ENCODE data around the gene MORF4L2.

The MORF4L2 gene, protein sequence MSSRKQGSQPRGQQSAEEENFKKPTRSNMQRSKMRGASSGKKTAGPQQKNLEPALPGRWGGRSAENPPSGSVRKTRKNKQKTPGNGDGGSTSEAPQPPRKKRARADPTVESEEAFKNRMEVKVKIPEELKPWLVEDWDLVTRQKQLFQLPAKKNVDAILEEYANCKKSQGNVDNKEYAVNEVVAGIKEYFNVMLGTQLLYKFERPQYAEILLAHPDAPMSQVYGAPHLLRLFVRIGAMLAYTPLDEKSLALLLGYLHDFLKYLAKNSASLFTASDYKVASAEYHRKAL

GRCh38 chrX:103686199-103687072, at the start of gene MORF4L2:
TSS of gene MORF4L2 (minus strand) at chrX:103686699. CDS start at chrX:103677027, 9,672 bp downstream.
- H3K36me3 ChIP-seq (ENCODE audit: control insufficient read depth, insufficient read depth, low read length): peaks cover 37% of the 10 kb centered on the region
- H3K9me3 ChIP-seq (ENCODE audit: control insufficient read depth, insufficient read depth, low read length): no peaks in the 10 kb centered on the region
- H3K4me1 ChIP-seq (ENCODE audit: control insufficient read depth, insufficient read depth, low read length): peaks cover 5% of the 10 kb centered on the region; the same call in 1 of the 2 replicates
- H3K9ac ChIP-seq (ENCODE audit: low read depth, low read length): peak within 1 kb of the TSS; percentile 95
- no peaks in the 10 kb centered on the region for H3K27me3 ChIP-seq (ENCODE audit: control insufficient read depth, insufficient read depth, low read length)
- H3K27ac ChIP-seq (ENCODE audit: low read depth, low read length): peak within 1 kb of the TSS; percentile 98
- H3K4me3 ChIP-seq (ENCODE audit: low read depth, low read length): peak within 1 kb of the TSS; percentile 89

GRCh38 chrX:103734125-103734760, 47.7 kb upstream of the MORF4L2 start:
- Histone ChIP-seq H3K4me3 (ENCODE audit: low read depth, low read length) (no peak overlapping the region), H3K27ac (ENCODE audit: low read depth, low read length) (no peak overlapping the region), H3K4me1 (ENCODE audit: control insufficient read depth, insufficient read depth, low read length) (peaks cover 25% of the 10 kb centered on the region), H3K36me3 (ENCODE audit: control insufficient read depth, insufficient read depth, low read length) (no peaks in the 10 kb centered on the region), H3K9me3 (ENCODE audit: control insufficient read depth, insufficient read depth, low read length) (no peaks in the 10 kb centered on the region), H3K9ac (ENCODE audit: low read depth, low read length) (no peak overlapping the region), H3K27me3 (ENCODE audit: control insufficient read depth, insufficient read depth, low read length) (peaks cover 19% of the 10 kb centered on the region; the same call in 1 of the 2 replicates)

DNA sequence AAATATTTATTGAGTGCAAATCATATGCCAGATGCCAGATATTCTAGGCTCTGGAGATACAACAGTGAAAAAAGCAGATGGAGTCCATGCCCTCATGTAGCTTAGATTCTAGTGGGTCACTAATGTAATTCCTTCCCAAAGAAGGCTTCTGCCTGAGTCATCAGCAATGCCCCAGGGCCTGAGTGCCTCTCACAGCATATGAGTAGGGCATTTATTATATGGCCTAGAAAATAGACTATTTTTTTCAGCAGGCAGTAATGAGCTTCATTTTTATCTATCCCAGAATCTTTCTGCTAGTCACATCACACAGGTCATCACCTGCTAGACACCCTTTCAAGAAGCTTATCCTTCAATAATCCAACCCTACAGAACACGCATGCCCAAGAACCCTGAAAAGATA, 46.5 kb upstream of the MORF4L2 start:
- Histone ChIP-seq H3K27me3 (ENCODE audit: control insufficient read depth, insufficient read depth, low read length) (peaks cover 22% of the 10 kb centered on the region), H3K27ac (ENCODE audit: low read depth, low read length) (no peak overlapping the region), H3K4me1 (ENCODE audit: control insufficient read depth, insufficient read depth, low read length) (peaks cover 37% of the 10 kb centered on the region), H3K9ac (ENCODE audit: low read depth, low read length) (no peak overlapping the region), H3K36me3 (ENCODE audit: control insufficient read depth, insufficient read depth, low read length) (no peaks in the 10 kb centered on the region), H3K9me3 (ENCODE audit: control insufficient read depth, insufficient read depth, low read length) (no peaks in the 10 kb centered on the region), H3K4me3 (ENCODE audit: low read depth, low read length) (no peak overlapping the region)

- Histone ChIP-seq H3K9ac (ENCODE audit: low read depth, low read length) (no peak overlapping the region), H3K4me1 (ENCODE audit: control insufficient read depth, insufficient read depth, low read length) (peaks cover 51% of the 10 kb centered on the region), H3K27me3 (ENCODE audit: control insufficient read depth, insufficient read depth, low read length) (peaks cover 19% of the 10 kb centered on the region; the same call in 1 of the 2 replicates), H3K36me3 (ENCODE audit: control insufficient read depth, insufficient read depth, low read length) (no peaks in the 10 kb centered on the region), H3K4me3 (ENCODE audit: low read depth, low read length) (no peak overlapping the region; the same call in 1 of the 2 replicates), H3K27ac (ENCODE audit: low read depth, low read length) (peak overlapping the region; percentile 43), H3K9me3 (ENCODE audit: control insufficient read depth, insufficient read depth, low read length) (no peaks in the 10 kb centered on the region)
Observed at GRCh38 chrX:103730796-103731493, 44.4 kb upstream of the MORF4L2 start.

DNA sequence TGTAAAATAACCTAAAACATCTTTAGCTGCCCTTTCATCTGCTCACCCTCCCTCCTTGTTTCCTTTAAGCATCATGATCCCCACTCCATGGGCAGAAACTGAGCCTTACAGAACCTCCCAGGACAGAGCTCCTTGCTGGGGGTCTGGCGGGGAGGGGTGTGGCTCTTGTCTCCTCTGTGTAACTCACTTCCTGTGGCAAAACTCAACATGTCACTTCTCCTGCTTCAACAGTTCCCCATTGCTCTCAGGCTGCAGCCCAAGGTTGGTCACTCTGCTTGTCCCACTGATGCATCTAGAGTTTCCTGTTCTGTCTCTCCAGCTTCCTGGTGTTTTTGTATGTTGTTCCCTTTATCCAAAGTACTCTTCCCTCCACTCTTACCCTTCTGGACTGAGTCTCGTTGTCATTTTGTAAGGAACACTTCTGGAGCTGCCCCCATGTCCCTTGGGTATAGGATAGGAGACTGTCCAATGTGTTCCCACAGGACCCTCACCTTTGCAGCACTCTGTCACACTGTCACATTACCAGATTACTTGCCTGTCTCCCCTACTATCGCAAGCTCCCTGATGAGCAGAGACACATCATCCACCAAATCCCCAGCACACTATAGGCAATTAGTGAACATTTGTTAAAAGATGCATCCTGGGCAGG, 43.8 kb upstream of the MORF4L2 start:
- peak overlapping the region; percentile 43 for H3K27ac ChIP-seq (ENCODE audit: low read depth, low read length)
- H3K4me1 ChIP-seq (ENCODE audit: control insufficient read depth, insufficient read depth, low read length): peaks cover 51% of the 10 kb centered on the region
- H3K4me3 ChIP-seq (ENCODE audit: low read depth, low read length): no peak overlapping the region; the same call in 1 of the 2 replicates
- H3K9me3 ChIP-seq (ENCODE audit: control insufficient read depth, insufficient read depth, low read length): no peaks in the 10 kb centered on the region
- H3K9ac ChIP-seq (ENCODE audit: low read depth, low read length): no peak overlapping the region
- no peaks in the 10 kb centered on the region for H3K36me3 ChIP-seq (ENCODE audit: control insufficient read depth, insufficient read depth, low read length)
- peaks cover 22% of the 10 kb centered on the region; the same call in 1 of the 2 replicates for H3K27me3 ChIP-seq (ENCODE audit: control insufficient read depth, insufficient read depth, low read length)

DNA sequence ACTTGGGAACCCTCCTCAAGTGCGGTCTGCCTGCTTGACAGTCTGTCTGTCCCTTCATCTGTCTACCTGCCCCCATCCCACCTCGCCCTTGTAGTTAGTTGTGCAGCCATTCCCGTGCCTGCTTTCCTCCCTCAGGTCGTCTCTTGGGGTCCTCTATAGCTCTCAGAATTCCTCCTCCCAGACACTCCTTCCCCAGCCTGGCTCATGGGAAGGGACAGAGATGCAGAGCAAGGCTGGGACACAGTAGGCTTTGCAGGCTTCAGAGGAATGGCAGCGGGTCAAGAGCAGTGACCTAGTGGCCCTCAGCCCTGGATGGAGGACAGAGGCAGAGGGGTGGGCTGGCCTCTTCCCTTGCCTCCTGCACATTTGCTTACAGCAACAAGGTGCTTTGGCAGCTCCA, 42.5 kb upstream of the MORF4L2 start:
- H3K9me3 ChIP-seq (ENCODE audit: control insufficient read depth, insufficient read depth, low read length): no peaks in the 10 kb centered on the region
- H3K27me3 ChIP-seq (ENCODE audit: control insufficient read depth, insufficient read depth, low read length): peaks cover 22% of the 10 kb centered on the region; the same call in 1 of the 2 replicates
- no peaks in the 10 kb centered on the region for H3K36me3 ChIP-seq (ENCODE audit: control insufficient read depth, insufficient read depth, low read length)
- peaks cover 51% of the 10 kb centered on the region for H3K4me1 ChIP-seq (ENCODE audit: control insufficient read depth, insufficient read depth, low read length)
- no peak overlapping the region for H3K4me3 ChIP-seq (ENCODE audit: low read depth, low read length)
- no peak overlapping the region for H3K9ac ChIP-seq (ENCODE audit: low read depth, low read length)
- no peak overlapping the region for H3K27ac ChIP-seq (ENCODE audit: low read depth, low read length)

GRCh38 chrX:103727115-103727514, 40.6 kb upstream of the MORF4L2 start:
- Histone ChIP-seq H3K27ac (ENCODE audit: low read depth, low read length) (no peak overlapping the region), H3K4me3 (ENCODE audit: low read depth, low read length) (no peak overlapping the region), H3K36me3 (ENCODE audit: control insufficient read depth, insufficient read depth, low read length) (no peaks in the 10 kb centered on the region), H3K27me3 (ENCODE audit: control insufficient read depth, insufficient read depth, low read length) (peaks cover 26% of the 10 kb centered on the region; the same call in 1 of the 2 replicates), H3K9me3 (ENCODE audit: control insufficient read depth, insufficient read depth, low read length) (no peaks in the 10 kb centered on the region), H3K4me1 (ENCODE audit: control insufficient read depth, insufficient read depth, low read length) (peaks cover 51% of the 10 kb centered on the region), H3K9ac (ENCODE audit: low read depth, low read length) (no peak overlapping the region)

DNA sequence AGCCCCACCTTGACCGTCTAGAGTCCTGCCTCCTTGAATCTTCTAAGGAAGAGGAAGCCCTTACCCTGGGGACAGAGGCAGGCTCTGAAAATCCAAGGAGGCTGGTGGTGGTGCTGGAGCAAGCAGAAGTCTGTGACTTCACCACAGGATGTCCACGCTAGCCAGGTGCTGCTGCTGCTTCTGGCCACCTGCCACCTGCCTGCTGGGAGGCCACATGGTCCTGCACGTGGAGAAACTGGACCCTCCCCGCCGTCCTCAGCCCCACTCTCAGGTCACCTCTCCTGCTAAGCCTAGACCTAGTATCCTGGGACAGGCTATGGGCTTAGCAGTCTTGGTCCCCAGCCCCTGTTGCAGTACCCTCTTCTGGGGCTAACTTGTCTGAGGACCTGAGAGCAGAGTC, 40.0 kb upstream of the MORF4L2 start:
- Histone ChIP-seq H3K27ac (ENCODE audit: low read depth, low read length) (no peak overlapping the region), H3K36me3 (ENCODE audit: control insufficient read depth, insufficient read depth, low read length) (no peaks in the 10 kb centered on the region), H3K9ac (ENCODE audit: low read depth, low read length) (no peak overlapping the region), H3K9me3 (ENCODE audit: control insufficient read depth, insufficient read depth, low read length) (no peaks in the 10 kb centered on the region), H3K27me3 (ENCODE audit: control insufficient read depth, insufficient read depth, low read length) (peaks cover 26% of the 10 kb centered on the region; the same call in 1 of the 2 replicates), H3K4me1 (ENCODE audit: control insufficient read depth, insufficient read depth, low read length) (peaks cover 49% of the 10 kb centered on the region), H3K4me3 (ENCODE audit: low read depth, low read length) (no peak overlapping the region)

DNA sequence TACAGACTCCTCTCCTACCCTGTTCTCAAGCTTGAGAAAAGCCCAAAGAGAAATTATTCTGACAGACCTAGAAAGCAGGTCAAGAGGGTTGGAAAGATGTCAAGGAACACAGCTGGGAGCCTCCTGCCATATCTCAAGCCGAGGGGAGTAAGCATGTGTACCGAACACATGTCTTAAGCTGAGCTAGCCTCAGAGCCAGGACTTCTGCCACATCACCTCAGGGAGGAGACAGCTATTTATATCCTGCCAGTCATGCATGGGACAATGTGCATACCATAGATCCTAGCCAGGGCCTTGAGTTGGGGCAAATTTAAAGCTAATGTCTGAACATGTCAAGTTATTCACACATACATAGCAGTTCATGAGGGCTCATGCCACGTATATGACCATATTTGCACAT, 36.0 kb upstream of the MORF4L2 start:
- Histone ChIP-seq H3K9ac (ENCODE audit: low read depth, low read length) (no peak overlapping the region), H3K36me3 (ENCODE audit: control insufficient read depth, insufficient read depth, low read length) (no peaks in the 10 kb centered on the region), H3K27ac (ENCODE audit: low read depth, low read length) (no peak overlapping the region), H3K27me3 (ENCODE audit: control insufficient read depth, insufficient read depth, low read length) (peaks cover 17% of the 10 kb centered on the region), H3K9me3 (ENCODE audit: control insufficient read depth, insufficient read depth, low read length) (no peaks in the 10 kb centered on the region), H3K4me1 (ENCODE audit: control insufficient read depth, insufficient read depth, low read length) (peaks cover 14% of the 10 kb centered on the region), H3K4me3 (ENCODE audit: low read depth, low read length) (no peak overlapping the region)

- H3K27ac ChIP-seq (ENCODE audit: low read depth, low read length): no peak overlapping the region
- no peak overlapping the region for H3K4me3 ChIP-seq (ENCODE audit: low read depth, low read length)
- no peaks in the 10 kb centered on the region for H3K36me3 ChIP-seq (ENCODE audit: control insufficient read depth, insufficient read depth, low read length)
- no peaks in the 10 kb centered on the region for H3K9me3 ChIP-seq (ENCODE audit: control insufficient read depth, insufficient read depth, low read length)
- peaks cover 5% of the 10 kb centered on the region for H3K4me1 ChIP-seq (ENCODE audit: control insufficient read depth, insufficient read depth, low read length)
- H3K27me3 ChIP-seq (ENCODE audit: control insufficient read depth, insufficient read depth, low read length): peaks cover 11% of the 10 kb centered on the region
- H3K9ac ChIP-seq (ENCODE audit: low read depth, low read length): no peak overlapping the region
Observed at GRCh38 chrX:103718120-103718519, 31.6 kb upstream of the MORF4L2 start.
